GM10847 (cell line): ENCODE data around the gene ASXL1.

Source experiments
- POLR2A ChIP-seq: IDR thresholded peaks from 2 replicates; pipeline ENCODE4 v1.6.1; 2011; ENCODE audit not compliant: insufficient read length; ENCODE audit errors: extremely low read depth

ASXL1 gene

DNA sequence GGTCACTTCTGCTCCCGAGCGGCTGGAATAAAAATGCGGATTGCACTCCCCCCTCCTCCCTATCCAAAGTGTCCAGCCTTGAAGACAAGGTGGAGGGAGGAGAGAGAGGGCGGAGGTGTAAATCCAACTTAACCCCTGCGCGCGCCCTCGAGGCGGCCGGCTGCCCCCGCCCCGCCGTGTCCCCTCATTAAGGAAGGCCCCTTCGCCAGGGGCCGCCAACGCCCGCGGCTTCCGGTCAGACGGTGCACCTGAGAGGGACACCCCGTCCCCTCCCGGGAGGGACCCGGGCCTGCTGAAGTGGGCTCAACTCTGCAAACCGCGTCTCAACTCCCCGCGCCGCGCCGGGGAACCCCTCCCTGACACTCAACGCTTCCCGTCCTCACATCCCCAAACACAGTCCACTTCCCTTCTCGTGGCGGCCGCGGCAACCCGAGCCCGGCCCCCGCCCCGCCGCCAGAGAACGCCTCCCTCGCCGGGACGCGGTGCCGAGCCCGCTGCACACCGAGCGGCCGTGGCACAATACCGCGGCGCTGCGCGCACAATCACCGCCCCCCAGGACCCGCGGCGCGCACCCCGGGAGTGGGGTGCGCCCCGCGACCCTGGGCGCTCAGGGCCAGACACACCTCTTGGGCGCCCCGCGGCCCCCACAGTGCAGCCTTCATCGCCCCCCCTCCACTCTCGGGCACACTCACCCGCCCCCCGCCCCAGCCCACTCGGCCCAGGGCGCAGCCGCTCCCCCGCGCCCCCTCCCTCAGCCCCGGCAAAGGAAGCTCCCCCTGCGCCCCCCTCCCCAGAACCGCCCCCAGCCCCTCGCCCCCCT, 124.5 kb downstream of the ASXL1 start:
- no peak for TF ChIP-seq POLR2A

DNA sequence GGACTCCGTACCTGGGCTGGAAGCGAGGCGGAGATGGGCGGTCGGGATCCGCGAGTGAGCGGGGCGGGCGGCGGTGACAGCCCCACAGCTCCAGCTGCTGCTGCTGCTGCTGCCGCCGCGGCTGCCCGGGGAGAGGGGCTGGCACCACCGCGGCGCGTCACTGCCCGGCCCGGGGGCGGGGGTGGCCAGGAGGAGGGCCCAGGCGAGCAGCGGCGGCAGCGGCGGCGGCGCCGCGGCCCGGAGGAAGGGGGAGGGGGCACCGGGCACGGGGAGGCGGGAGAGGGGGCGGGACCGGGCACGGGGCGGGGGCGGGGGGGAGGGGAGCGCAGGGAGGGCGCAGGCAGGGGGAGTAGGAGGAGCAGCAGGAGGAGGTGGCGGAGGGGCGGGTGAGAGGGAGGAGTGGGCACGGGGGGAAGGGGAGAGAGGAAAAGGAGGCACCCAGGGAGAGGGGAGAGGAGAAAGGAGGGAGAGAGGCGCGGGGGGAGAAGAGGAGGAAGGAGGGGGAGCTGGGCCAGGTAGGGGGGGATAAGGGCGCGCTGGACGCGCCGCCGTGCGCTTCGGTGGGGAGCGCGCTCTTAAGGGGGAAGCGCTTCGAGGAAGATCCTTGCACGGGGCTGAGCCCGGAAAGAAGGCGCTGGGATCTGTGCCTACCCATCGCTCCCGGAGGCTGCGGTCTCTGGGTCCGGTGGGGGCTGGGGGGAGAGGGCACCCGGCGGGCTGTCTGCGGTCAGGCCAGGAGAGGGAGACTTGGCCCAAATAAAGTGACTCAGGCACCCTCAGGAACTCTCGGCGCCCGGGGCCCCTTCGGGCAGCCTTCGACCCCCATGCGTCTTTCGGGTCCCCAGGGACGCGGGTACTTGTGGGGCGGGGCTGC, 125.5 kb downstream of the ASXL1 start:
- TF ChIP-seq POLR2A: no peak

GRCh38 chr20:32484225-32484957, 126.3 kb downstream of the ASXL1 start:
- no peak for TF ChIP-seq POLR2A

- TF ChIP-seq POLR2A: no peak
Observed at GRCh38 chr20:32484958-32485769, 127.0 kb downstream of the ASXL1 start.

- TF ChIP-seq POLR2A: no peak
Observed at GRCh38 chr20:32485770-32486478, 127.8 kb downstream of the ASXL1 start.

DNA sequence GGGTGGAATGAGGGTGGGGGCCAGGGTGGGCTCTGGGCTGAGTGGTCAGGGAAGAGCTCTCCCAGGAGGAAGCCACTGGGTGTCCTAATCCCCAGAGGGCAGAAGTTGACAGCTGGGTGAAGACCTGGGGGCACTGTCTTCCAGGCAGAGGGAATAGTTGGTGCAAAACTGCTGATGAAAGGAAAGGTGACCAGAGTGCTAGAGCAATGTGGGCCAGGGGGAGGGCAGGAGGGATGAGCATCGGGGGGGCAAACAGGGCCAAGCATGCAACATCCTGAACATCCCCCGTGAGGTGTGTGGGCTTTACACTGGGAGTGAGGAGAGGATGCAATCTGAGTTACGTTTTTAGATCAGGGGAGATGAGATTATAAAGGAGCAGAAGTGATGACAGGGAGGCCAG, 129.2 kb downstream of the ASXL1 start:
- TF ChIP-seq POLR2A: no peak

DNA sequence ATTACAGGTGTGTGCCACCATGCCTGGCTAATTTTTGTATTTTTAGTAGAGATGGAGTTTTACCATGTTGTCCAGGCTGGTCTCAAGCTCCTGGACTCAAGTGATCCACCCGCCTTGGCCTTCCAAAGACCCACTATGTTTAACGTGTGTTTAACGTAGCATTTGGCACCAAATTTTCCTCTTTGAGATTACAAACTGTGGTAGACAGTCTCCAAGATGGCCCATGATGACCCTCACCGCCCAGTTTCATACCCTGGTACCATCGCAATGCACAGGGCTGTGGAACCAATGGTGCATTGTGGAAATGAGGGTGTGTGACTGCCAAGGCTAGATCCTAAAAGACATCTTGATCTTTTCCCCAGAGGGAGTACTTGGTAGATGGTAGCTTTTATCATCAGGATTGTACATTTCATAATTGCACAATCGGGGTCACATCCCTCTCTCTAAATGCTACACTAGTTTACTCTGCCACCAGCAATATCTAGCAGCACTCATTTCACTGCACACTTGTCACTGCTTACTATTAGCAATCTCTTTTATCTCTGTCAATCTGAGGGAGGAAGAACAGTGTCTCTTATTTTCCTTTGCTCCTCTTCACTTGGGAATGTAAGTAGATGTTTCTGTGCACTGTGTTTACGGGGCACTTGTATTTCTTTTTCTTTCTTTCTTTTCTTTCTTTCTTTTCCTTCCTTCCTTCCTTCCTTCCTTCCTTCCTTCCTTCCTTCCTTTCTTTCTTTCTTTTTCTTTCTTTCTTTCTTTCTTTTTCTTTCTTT, 130.1 kb downstream of the ASXL1 start:
- no peak for TF ChIP-seq POLR2A
